ENCODE results near the gene CAMK2B.

The CAMK2B gene

DNA sequence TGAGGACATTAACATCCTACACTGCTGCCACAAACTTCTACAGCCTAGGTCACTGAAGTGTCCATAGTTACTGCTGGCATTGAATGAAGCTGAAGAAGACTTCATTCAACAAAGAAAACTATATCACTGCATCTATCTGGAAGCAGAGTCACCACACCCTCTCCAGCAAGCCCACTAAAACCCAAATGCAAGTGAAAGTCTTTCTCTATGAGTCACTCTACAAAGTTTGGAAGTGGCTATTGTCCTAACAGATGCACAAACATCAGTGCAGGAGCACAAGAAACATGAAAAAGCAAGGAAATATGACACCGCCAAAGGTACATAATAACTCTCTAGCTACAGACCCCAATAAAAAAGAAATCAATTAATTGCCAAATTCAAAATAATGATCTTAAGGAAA lies 43.5 kb upstream of the CAMK2B start:
- Histone ChIP-seq H3K27ac (ENCODE audit: low read length, poor library complexity, severe bottlenecking) (no peak overlapping the region), H3K18ac (ENCODE audit: low read depth in 1 of 2, low read length in 2 of 2) (no peak overlapping the region), H3K4ac (ENCODE audit: low read depth in 1 of 2, low read length in 2 of 2) (no peak overlapping the region), H2AK5ac (ENCODE audit: low read length, severe bottlenecking) (no peak overlapping the region), H2BK15ac (ENCODE audit: low read depth, poor library complexity, severe bottlenecking) (no peak overlapping the region), H3K4me3 (ENCODE audit: insufficient read depth in 1 of 2, low read depth in 1 of 2, low read length in 2 of 2) (no peak overlapping the region), H4K91ac (ENCODE audit: low read length) (no peak overlapping the region), H2AFZ (ENCODE audit: low read depth, low read length) (no peak overlapping the region), H3K36me3 (ENCODE audit: control insufficient read depth in 1 of 2, insufficient read depth in 2 of 2, low read depth in 1 of 2, low read length in 2 of 2) (no peaks in the 10 kb centered on the region), H2BK120ac (ENCODE audit: low read depth, low read length) (no peak overlapping the region), H3K27me3 (ENCODE audit: control insufficient read depth in 1 of 2, insufficient read depth in 1 of 2, low read length in 2 of 2) (no peaks in the 10 kb centered on the region), H3K9me3 (ENCODE audit: control insufficient read depth, low read length) (peaks cover 4% of the 10 kb centered on the region), H3K23ac (ENCODE audit: low read length in 2 of 2) (no peak overlapping the region), H3K79me1 (replicated peaks; ENCODE audit: low read length, poor library complexity, severe bottlenecking) (no peaks in the 10 kb centered on the region), H2BK12ac (ENCODE audit: low read length in 2 of 2) (no peak overlapping the region), H3K4me1 (ENCODE audit: control insufficient read depth, insufficient read depth, low read depth, low read length) (peaks cover 8% of the 10 kb centered on the region), H2BK5ac (ENCODE audit: low read depth, low read length, poor library complexity, severe bottlenecking) (no peak overlapping the region), H3K14ac (ENCODE audit: low read length in 2 of 2) (no peak overlapping the region), H4K8ac (ENCODE audit: low read length) (no peak overlapping the region), H3K9ac (ENCODE audit: low read length) (no peak overlapping the region), H3K4me2 (ENCODE audit: low read length, poor library complexity, severe bottlenecking) (no peak overlapping the region)
- 67% methylated on average over 1 of the region's 1 CpG for WGBS
- DNase-seq: no peak

DNA sequence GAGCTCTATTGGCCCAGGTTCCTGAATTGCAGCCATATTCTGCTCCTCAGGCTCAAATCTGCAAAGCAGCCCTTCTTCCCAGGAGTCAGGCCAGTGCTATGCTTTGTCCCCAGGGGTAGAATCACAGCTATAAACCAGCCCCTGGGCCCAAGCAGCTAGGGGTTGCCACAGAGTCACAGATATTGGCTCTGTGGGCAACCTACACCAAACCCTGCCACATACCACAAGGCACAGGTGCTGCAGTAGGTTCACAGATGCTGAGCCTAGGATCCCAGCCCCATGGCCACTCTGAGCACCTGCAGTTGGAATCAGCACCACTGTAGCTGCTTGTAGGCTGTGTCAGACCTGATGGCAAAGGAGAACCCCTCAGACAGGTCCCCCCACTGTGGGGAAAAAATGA lies 43.1 kb upstream of the CAMK2B start:
- H2AK5ac ChIP-seq (ENCODE audit: low read length, severe bottlenecking): no peak overlapping the region
- no peak overlapping the region for H2BK12ac ChIP-seq (ENCODE audit: low read length in 2 of 2)
- no peak overlapping the region for H3K4ac ChIP-seq (ENCODE audit: low read depth in 1 of 2, low read length in 2 of 2)
- H3K23ac ChIP-seq (ENCODE audit: low read length in 2 of 2): no peak overlapping the region
- no peak for DNase-seq
- H3K4me1 ChIP-seq (ENCODE audit: control insufficient read depth, insufficient read depth, low read depth, low read length): peaks cover 7% of the 10 kb centered on the region
- no peak overlapping the region for H4K8ac ChIP-seq (ENCODE audit: low read length)
- no peak overlapping the region for H2BK15ac ChIP-seq (ENCODE audit: low read depth, poor library complexity, severe bottlenecking)
- no peaks in the 10 kb centered on the region for H3K27me3 ChIP-seq (ENCODE audit: control insufficient read depth in 1 of 2, insufficient read depth in 1 of 2, low read length in 2 of 2)
- peaks cover 4% of the 10 kb centered on the region for H3K9me3 ChIP-seq (ENCODE audit: control insufficient read depth, low read length)
- H2AFZ ChIP-seq (ENCODE audit: low read depth, low read length): no peak overlapping the region
- H3K4me2 ChIP-seq (ENCODE audit: low read length, poor library complexity, severe bottlenecking): no peak overlapping the region
- no peaks in the 10 kb centered on the region for H3K36me3 ChIP-seq (ENCODE audit: control insufficient read depth in 1 of 2, insufficient read depth in 2 of 2, low read depth in 1 of 2, low read length in 2 of 2)
- H3K18ac ChIP-seq (ENCODE audit: low read depth in 1 of 2, low read length in 2 of 2): no peak overlapping the region
- no peak overlapping the region for H4K91ac ChIP-seq (ENCODE audit: low read length)
- H3K27ac ChIP-seq (ENCODE audit: low read length, poor library complexity, severe bottlenecking): no peak overlapping the region
- no peak overlapping the region for H3K14ac ChIP-seq (ENCODE audit: low read length in 2 of 2)
- no peak overlapping the region for H3K9ac ChIP-seq (ENCODE audit: low read length)
- no peak overlapping the region for H3K4me3 ChIP-seq (ENCODE audit: insufficient read depth in 1 of 2, low read depth in 1 of 2, low read length in 2 of 2)
- H3K79me1 ChIP-seq (replicated peaks; ENCODE audit: low read length, poor library complexity, severe bottlenecking): no peaks in the 10 kb centered on the region
- no peak overlapping the region for H2BK120ac ChIP-seq (ENCODE audit: low read depth, low read length)
- no peak overlapping the region for H2BK5ac ChIP-seq (ENCODE audit: low read depth, low read length, poor library complexity, severe bottlenecking)

DNA sequence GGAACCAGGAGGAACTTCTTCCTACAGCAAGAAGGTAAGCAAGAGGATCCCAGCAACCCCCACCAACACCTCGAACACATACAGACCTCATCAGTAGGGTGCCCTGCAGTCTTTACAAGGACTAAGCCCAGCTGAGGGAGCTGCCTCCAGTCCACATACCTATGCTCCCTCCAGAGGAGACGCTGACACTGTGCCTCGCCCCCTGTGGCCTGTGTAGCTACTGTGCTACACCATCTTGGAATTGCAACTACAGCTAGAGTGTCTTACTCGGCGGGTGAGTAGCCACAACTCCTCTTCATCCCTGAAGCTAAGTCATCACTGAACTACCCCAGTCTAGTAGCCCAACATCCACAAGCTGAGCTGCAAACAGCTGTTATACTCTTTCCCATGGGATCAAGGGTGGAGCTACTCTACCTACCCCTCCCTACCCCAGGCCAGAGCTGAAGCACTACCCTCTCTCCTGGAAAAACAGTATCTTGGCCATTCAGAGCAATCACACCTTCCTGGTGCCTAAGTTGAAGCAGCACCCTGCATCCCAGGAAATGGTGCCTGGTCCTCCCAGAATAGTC lies 42.2 kb upstream of the CAMK2B start:
- DNase-seq: no peak
- Histone ChIP-seq H3K4me2 (ENCODE audit: low read length, poor library complexity, severe bottlenecking) (no peak overlapping the region), H3K79me1 (replicated peaks; ENCODE audit: low read length, poor library complexity, severe bottlenecking) (no peaks in the 10 kb centered on the region), H3K18ac (ENCODE audit: low read depth in 1 of 2, low read length in 2 of 2) (no peak overlapping the region), H3K4ac (ENCODE audit: low read depth in 1 of 2, low read length in 2 of 2) (no peak overlapping the region), H2BK5ac (ENCODE audit: low read depth, low read length, poor library complexity, severe bottlenecking) (no peak overlapping the region), H3K14ac (ENCODE audit: low read length in 2 of 2) (no peak overlapping the region), H3K4me1 (ENCODE audit: control insufficient read depth, insufficient read depth, low read depth, low read length) (peaks cover 2% of the 10 kb centered on the region), H2AK5ac (ENCODE audit: low read length, severe bottlenecking) (no peak overlapping the region), H4K91ac (ENCODE audit: low read length) (no peak overlapping the region), H3K9ac (ENCODE audit: low read length) (no peak overlapping the region), H3K36me3 (ENCODE audit: control insufficient read depth in 1 of 2, insufficient read depth in 2 of 2, low read depth in 1 of 2, low read length in 2 of 2) (no peaks in the 10 kb centered on the region), H3K27me3 (ENCODE audit: control insufficient read depth in 1 of 2, insufficient read depth in 1 of 2, low read length in 2 of 2) (no peaks in the 10 kb centered on the region), H3K9me3 (ENCODE audit: control insufficient read depth, low read length) (peaks cover 4% of the 10 kb centered on the region), H2BK15ac (ENCODE audit: low read depth, poor library complexity, severe bottlenecking) (no peak overlapping the region), H2BK12ac (ENCODE audit: low read length in 2 of 2) (no peak overlapping the region), H4K8ac (ENCODE audit: low read length) (no peak overlapping the region), H2BK120ac (ENCODE audit: low read depth, low read length) (no peak overlapping the region), H3K23ac (ENCODE audit: low read length in 2 of 2) (no peak overlapping the region), H3K4me3 (ENCODE audit: insufficient read depth in 1 of 2, low read depth in 1 of 2, low read length in 2 of 2) (no peak overlapping the region), H2AFZ (ENCODE audit: low read depth, low read length) (no peak overlapping the region), H3K27ac (ENCODE audit: low read length, poor library complexity, severe bottlenecking) (no peak overlapping the region)
- WGBS: 73% methylated on average over 5 of the region's 5 CpGs

DNA sequence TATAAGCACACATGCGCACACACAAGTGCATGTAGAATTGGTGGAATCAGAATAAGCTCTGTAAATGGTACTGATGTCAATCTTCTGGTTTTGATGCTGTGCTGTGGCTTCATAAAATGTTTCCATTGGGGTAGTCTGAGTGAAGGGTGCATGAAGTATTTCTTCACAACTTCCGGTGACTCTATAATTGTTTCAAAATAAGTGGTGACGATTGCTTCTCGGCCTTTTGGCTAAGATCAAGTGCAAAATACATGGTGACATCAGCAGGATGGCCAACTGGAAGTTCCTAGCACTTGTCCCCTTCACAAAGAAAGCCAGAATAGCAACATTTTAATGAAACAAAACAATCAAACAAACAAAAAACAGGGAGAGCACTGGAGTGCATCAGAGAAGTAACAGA lies 41.6 kb upstream of the CAMK2B start:
- Histone ChIP-seq H2AK5ac (ENCODE audit: low read length, severe bottlenecking) (no peak overlapping the region), H3K27me3 (ENCODE audit: control insufficient read depth in 1 of 2, insufficient read depth in 1 of 2, low read length in 2 of 2) (no peaks in the 10 kb centered on the region), H3K4me2 (ENCODE audit: low read length, poor library complexity, severe bottlenecking) (no peak overlapping the region), H3K36me3 (ENCODE audit: control insufficient read depth in 1 of 2, insufficient read depth in 2 of 2, low read depth in 1 of 2, low read length in 2 of 2) (no peaks in the 10 kb centered on the region), H2BK120ac (ENCODE audit: low read depth, low read length) (no peak overlapping the region), H3K9ac (ENCODE audit: low read length) (no peak overlapping the region), H3K27ac (ENCODE audit: low read length, poor library complexity, severe bottlenecking) (no peak overlapping the region), H2BK5ac (ENCODE audit: low read depth, low read length, poor library complexity, severe bottlenecking) (no peak overlapping the region), H4K91ac (ENCODE audit: low read length) (no peak overlapping the region), H3K4ac (ENCODE audit: low read depth in 1 of 2, low read length in 2 of 2) (no peak overlapping the region), H3K23ac (ENCODE audit: low read length in 2 of 2) (no peak overlapping the region), H3K18ac (ENCODE audit: low read depth in 1 of 2, low read length in 2 of 2) (no peak overlapping the region), H2BK12ac (ENCODE audit: low read length in 2 of 2) (no peak overlapping the region), H2BK15ac (ENCODE audit: low read depth, poor library complexity, severe bottlenecking) (no peak overlapping the region), H2AFZ (ENCODE audit: low read depth, low read length) (no peak overlapping the region), H3K4me1 (ENCODE audit: control insufficient read depth, insufficient read depth, low read depth, low read length) (peaks cover 2% of the 10 kb centered on the region), H3K79me1 (replicated peaks; ENCODE audit: low read length, poor library complexity, severe bottlenecking) (no peaks in the 10 kb centered on the region), H4K8ac (ENCODE audit: low read length) (no peak overlapping the region), H3K9me3 (ENCODE audit: control insufficient read depth, low read length) (peaks cover 4% of the 10 kb centered on the region), H3K4me3 (ENCODE audit: insufficient read depth in 1 of 2, low read depth in 1 of 2, low read length in 2 of 2) (no peak overlapping the region), H3K14ac (ENCODE audit: low read length in 2 of 2) (no peak overlapping the region)
- no peak for DNase-seq
- 73% methylated on average over 4 of the region's 4 CpGs for WGBS
